HCT116 (cell line): ENCODE data around the gene MVK.

ENCODE experiments used
- ATF3 ChIP-seq: IDR thresholded peaks from 2 replicates; pipeline ENCODE4 v1.6.1; 2012
- CEBPB ChIP-seq: IDR thresholded peaks from 2 replicates; pipeline ENCODE4 v1.6.1; 2012; ENCODE audit warnings: low read depth
- EZH2 ChIP-seq: fragments of 200-600 bp; sonication (generic); IDR thresholded peaks from 2 replicates; pipeline ENCODE4 v1.6.1; 2017; ENCODE audit warnings: antibody characterized with exemption, mixed run types
- EZH2phosphoT487 ChIP-seq: fragments of 200-600 bp; IDR thresholded peaks from 2 replicates; pipeline ENCODE4 v1.6.1; 2018; ENCODE audit warnings: antibody characterized with exemption, borderline replicate concordance
- POLR2A ChIP-seq: IDR thresholded peaks from 2 replicates; pipeline ENCODE4 v1.7.0; 2011; ENCODE audit warnings: borderline replicate concordance; ENCODE audit not compliant: insufficient read depth, insufficient read length; ENCODE audit errors: extremely low read depth
- POLR2AphosphoS5 ChIP-seq: IDR thresholded peaks from 2 replicates; pipeline ENCODE4 v1.6.1; 2011; ENCODE audit warnings: mild to moderate bottlenecking, low read depth, low read length, moderate library complexity
- SIN3A ChIP-seq: IDR thresholded peaks from 2 replicates; pipeline ENCODE4 v1.6.1; 2012; ENCODE audit warnings: low read depth
- SP1 ChIP-seq: IDR thresholded peaks from 2 replicates; pipeline ENCODE4 v1.6.1; 2012; ENCODE audit warnings: low read depth
- ZFX ChIP-seq: fragments of 450-650 bp; IDR thresholded peaks from 2 replicates; pipeline ENCODE4 v1.6.1; 2017
- ZNF274 ChIP-seq: fragments of 200-500 bp; sonication (Bioruptor generic); IDR thresholded peaks from 2 replicates; pipeline ENCODE4 v1.6.1; 2014; ENCODE audit warnings: mild to moderate bottlenecking, low read depth, low read length, inconsistent platforms
- TF ChIP-seq, protein P1 (sequence below), 3 experiments: fragments of 200-600 bp in 1 of 3; sonication (generic) in 1 of 3; IDR thresholded peaks in 2 of 3; conservative IDR thresholded peaks in 1 of 3; 2 replicates each; pipeline ENCODE4 v1.5.1; 2012 to 2017; ENCODE audit warnings: low read depth in 2 of 3, low read length in 2 of 3, antibody characterized with exemption in 1 of 3, borderline replicate concordance in 1 of 3, control low read depth in 1 of 3, mild to moderate bottlenecking in 1 of 3, mixed read lengths in 1 of 3, mixed run types in 1 of 3, moderate library complexity in 1 of 3; ENCODE audit not compliant: insufficient read depth in 1 of 3

GRCh38 chr12:109619002-109619604 is 45.5 kb downstream of the MVK start:
- TF ChIP-seq, protein P1, sequence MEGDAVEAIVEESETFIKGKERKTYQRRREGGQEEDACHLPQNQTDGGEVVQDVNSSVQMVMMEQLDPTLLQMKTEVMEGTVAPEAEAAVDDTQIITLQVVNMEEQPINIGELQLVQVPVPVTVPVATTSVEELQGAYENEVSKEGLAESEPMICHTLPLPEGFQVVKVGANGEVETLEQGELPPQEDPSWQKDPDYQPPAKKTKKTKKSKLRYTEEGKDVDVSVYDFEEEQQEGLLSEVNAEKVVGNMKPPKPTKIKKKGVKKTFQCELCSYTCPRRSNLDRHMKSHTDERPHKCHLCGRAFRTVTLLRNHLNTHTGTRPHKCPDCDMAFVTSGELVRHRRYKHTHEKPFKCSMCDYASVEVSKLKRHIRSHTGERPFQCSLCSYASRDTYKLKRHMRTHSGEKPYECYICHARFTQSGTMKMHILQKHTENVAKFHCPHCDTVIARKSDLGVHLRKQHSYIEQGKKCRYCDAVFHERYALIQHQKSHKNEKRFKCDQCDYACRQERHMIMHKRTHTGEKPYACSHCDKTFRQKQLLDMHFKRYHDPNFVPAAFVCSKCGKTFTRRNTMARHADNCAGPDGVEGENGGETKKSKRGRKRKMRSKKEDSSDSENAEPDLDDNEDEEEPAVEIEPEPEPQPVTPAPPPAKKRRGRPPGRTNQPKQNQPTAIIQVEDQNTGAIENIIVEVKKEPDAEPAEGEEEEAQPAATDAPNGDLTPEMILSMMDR (IDR thresholded peaks at IDR 0.05 in 2 of 3, conservative IDR thresholded peaks at IDR 0.05 in 1 of 3; ENCODE audit: borderline replicate concordance in 1 of 3, insufficient read depth in 1 of 3, low read depth in 2 of 3, low read length in 2 of 3): no peak
- TF ChIP-seq EZH2 (no peak), POLR2AphosphoS5 (no peak), ZNF274 (no peak), ZFX (no peak), CEBPB (no peak), ATF3 (no peak), EZH2phosphoT487 (no peak), POLR2A (no peak), SIN3A (no peak), SP1 (no peak)
